ENCODE results near the gene MACROD2.

Gene MACROD2

DNA sequence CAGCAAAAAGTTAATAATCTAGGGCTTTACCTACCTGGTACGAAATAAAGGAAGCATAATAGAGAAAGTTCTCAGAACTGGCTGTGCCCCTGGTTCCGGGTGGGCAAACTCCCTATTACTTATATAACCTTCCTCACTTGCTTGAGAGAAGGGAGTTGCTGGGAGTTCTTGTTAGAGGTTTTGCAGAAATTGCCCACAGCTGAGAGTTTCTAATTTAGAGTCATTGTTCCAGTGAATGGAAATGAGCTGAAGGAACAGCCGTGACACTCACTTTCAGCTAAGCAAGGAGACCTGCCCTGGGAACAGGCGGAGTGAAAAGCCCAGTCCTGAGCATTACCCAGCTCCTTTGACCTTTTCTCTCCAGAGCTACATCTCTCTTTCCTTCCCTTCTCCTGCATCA lies 936.7 kb downstream of the MACROD2 start:
- DNase-seq, result no peak

DNA sequence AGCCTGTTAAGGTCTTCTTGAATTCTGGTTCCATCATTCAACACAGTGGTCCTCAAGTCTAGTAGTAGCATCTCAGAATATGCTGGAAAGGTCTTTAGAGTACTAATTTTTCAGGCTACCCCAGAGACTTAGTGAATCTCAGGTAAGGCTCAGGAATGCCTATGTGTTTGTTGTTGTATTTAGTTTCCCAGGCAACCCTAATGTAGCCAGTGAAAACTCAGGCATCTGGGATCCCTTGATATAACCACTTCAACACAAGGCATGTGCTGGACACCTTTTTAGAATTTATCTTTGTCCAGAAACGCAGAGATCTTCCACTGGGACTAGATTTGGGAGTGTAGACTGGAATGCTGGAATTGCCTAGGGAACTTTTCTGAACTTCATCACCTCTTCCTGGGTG lies 940.0 kb downstream of the MACROD2 start:
- no peak for DNase-seq

DNA sequence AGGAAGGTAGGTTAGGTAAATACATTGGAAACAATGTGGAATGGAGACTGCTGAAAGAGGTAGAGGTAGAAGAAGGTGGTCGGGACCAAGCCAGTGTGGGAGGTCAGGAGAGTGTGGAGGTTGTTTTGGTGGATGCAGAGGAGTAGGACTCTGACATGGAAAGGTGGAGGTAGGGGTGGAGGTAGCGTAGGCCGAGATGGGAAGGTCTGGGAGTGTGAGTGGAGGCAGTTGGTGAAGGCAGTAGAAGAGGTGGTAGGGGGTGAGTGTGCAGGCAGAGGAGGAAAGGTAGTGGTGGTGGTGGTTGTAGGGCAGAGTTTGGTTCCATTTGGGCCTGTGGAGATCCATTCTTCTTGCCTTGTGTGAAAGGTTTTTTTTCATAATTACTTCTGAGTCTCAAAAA lies 941.7 kb downstream of the MACROD2 start:
- no peak for DNase-seq

DNA sequence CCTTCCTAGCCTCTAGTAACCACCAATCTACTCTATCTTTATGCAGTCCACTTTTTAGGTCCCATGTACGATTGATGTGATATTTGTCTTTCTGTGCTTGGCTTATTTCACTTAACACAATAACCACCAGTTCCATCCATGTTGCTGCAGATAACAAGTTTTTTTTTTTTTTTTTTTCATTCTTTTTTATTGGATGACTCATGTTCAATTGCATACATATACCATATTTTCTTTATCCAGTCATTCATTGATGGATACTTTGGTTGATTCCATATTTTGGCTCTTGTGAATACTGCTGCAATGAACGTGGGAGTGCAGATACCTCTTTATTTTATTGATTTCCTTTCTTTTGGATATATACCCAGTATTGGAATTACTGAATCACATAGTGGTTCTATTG lies 942.5 kb downstream of the MACROD2 start:
- DNase-seq, result no peak

DNA sequence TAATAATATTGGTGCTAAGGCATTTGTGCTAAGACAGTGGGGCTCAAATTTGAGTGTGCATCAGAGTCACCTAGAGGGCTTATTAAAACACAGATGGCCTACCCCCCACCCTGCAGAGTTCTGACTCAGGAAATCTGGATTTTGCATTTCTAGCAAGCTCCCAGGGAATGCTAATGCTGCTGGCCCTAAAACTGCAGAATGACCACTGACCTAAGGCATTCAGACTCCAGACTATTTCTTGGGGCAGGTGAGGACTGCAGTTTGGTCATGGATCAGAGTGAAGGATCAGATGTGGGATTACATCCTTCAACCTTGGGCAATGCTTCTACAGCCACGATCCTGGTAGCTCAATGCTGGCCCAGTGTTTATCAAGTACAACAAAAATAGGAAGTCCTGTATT lies 952.2 kb downstream of the MACROD2 start:
- no peak for DNase-seq

DNA sequence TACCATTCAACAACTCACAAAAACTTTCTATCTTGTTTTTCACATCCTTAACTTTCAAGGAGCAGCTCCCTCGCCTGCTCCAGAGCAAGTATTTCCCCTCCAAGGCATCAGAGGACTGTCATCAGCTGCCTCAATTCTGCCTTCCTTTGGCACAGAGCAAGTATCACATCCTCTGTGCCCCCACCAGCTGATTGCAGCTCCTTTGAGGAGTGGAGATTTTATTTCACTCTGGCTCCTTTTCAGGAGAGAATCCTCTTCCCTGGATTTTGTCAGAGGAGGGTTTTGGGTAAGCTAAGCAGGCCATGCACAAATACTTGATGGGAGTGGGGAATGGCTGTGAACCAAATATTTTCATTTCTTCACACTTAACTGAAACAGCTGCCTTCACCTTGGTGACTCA lies 952.6 kb downstream of the MACROD2 start:
- no peak for DNase-seq

DNA sequence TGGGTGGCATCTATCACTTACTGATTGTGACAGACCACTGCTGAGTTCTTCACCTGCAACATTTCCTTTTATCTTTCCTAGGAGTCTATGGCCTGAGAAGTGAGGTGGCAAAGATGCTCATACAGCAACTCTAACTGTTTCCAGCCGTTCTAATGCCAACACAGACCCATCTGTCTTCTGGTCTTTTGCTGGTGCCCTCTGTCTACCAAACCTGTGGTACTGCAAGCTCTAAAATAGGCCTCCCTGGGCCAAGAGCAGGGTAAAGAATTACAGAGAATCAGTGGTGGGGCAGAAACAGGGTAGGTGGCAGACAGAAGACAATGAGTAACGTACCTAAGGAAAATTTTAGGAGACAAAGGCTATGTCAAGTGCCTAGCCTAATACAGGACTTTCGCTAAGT lies 953.1 kb downstream of the MACROD2 start:
- DNase-seq, result no peak

DNA sequence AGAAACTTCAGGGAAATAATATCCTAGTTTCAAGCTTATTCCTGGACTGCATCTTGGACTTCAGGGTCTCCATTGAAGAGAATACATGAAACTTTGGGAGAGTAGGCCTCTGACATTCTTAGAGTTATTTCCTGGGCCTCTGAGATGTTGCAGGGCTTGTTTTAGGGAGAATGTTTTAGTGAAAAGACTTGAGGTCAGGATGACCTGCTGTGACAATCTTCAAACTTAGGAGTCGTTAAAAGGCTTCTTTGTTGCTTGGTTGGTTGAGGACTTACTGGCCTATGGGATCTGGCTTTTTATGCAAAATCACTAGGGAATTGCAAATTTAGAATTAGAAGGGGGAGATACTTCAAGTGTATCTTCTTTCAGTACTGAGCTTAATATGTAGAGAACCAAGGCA lies 955.3 kb downstream of the MACROD2 start:
- DNase-seq, result no peak

DNA sequence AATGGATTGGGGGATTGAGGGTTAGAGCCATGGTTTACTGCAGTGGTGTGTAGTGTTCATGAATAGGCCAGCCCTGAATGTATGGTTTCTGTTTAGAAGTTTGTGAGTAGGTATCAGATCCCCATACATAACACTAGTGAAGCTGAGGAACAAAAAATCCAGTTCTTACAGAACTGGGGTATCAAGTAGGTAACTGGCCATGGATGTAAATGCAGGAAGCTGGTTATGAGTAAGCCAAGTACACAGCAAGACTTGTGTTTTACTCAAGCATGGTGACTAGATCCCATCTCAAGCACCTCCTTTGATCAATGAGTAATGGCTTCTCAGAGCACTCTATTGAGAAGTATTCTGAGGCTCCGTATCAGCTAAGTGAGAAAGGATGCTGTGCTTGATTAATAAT lies 955.8 kb downstream of the MACROD2 start:
- no peak for DNase-seq

DNA sequence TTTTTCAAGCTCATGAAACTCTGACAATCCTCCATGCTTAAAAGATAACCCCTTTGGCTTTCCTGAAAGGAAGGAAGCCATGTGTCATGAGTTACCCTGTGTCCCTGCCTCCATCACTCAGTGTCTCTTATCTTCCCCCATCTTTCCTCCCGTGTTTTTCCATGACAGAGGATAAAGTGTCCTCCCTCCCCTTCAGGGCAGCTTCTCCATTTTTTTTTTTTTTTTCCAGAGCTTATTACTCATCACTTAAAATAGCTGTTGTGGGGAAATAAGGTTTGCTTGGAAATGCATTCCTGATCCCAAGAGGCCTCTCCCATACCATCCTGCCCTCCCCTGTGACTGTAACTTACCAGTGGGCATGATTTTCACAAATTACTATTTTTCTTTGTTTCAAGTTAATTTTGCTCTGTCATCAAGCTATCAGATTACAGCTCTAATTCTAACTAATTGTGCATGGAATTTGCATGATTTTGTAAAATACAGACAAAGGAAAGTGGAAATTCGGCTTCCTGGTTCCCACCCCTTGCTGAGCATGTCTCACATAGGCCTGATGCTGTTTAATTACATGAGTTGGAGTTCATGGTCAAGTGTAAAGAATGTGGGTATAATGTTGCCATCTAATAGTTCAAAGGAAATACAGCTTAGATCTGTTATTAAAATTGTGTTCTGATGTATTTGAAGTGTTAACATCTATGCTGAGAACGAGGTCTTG lies 956.5 kb downstream of the MACROD2 start:
- DNase-seq, result no peak

DNA sequence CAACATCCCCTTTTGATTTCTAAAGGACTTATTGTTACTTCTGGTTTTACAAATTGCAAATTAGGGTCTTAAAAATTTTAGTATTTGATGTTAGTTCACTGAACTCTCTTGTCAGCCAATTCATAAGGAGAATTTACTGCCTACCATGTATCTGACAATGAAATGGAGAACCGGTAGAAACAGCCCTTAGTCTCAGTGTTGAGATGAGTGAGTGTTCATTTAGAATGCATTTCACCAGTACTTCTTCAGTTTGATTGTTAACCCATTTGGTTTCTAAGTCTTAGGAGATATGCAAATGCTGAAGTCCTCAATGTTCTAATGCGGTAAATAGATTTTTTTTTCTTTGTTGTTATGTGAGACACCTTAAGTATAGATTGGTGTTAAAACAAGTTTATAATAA lies 958.4 kb downstream of the MACROD2 start:
- DNase-seq, result no peak

DNA sequence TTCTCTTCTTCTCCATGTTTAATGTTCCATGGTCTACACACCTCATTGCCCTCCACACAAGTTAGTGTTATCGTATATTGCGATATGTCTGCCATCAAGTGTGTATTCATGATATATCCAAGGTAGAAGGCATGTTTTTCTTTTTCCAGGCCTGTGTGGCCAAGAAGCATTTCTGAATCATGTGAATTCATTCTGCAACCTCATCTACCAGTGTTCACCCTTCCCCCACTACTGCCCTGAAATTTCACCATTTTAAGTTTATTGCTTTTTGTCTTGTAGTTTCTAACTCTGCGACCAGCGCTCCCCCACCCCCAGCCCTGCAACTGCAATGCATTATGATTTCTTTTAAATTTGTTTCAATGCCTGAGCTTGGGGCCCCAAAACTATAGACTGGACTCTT lies 960.1 kb downstream of the MACROD2 start:
- no peak for DNase-seq

DNA sequence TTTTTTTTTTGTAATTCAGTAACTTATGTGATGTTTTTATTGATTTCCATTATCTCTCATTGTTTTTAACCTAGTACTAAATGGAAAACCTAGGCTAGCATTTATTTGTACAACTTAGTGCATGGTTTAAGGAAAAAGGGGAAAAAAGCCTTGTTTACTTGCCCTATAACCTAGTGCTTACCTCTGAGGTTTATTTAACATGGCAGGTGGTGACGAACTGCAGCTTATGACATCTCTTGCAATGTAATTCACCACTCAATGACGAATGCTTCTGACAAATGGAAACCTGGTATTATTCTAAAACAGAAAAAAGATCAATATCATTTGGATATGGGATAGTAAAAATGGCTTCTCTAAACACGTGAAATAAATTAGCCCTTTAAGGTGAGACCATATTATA lies 960.7 kb downstream of the MACROD2 start:
- no peak for DNase-seq

DNA sequence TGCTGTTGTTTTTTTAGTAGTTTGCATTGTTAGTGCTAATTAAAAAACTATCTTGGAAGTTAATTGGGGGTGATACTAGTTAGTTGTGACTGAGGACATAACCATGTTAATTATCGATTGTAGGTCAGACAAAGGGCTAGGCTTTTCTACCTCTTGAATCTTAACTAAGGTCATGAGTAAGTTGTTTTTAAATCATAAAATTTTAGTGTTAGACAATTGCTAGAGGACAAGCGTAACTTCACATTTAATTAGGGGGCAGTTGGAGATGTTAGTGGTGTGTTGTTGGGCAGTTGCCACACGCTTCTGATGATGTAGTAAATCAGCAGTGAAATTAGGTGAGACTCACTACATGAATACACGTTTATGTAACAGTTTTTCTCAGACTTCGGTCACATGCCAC lies 961.2 kb downstream of the MACROD2 start:
- no peak for DNase-seq

DNA sequence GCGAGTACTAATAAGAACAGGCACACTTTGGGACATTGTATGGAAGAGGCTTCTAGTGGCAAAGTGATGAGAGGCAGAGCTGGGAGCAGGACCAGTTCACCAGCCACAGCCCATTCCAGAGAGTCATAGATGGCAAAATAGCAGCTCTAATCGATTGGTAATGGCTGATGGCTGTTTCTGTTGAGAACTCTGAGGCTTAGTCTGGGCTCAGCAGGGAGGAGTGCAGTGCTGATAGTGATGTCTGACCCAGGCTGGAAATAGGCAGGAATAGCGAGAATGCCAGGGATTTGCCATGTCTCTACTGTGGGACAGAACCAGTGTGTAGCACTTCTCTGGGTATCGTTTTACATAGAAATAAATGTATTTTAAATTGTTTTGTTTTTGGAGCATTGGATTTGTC lies 962.1 kb downstream of the MACROD2 start:
- DNase-seq, result no peak

DNA sequence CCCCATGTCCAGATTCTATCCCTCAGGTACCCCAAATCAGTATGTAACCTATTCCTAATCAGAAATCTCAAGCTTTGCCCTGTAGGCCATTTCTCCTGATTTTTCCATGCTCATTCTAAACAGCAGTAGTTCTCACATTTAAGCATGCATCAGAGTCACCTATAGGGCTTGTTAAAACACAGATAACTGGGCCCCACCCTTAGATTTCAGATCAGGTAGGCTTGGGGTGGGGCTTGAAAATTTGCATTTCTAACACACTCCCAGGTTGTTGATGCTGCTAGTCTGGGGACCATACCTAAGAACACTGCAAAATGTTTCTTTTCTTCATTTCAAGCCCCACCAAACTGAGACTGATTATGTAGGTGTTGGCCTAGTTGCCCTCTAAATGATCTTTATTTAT lies 963.3 kb downstream of the MACROD2 start:
- no peak for DNase-seq

DNA sequence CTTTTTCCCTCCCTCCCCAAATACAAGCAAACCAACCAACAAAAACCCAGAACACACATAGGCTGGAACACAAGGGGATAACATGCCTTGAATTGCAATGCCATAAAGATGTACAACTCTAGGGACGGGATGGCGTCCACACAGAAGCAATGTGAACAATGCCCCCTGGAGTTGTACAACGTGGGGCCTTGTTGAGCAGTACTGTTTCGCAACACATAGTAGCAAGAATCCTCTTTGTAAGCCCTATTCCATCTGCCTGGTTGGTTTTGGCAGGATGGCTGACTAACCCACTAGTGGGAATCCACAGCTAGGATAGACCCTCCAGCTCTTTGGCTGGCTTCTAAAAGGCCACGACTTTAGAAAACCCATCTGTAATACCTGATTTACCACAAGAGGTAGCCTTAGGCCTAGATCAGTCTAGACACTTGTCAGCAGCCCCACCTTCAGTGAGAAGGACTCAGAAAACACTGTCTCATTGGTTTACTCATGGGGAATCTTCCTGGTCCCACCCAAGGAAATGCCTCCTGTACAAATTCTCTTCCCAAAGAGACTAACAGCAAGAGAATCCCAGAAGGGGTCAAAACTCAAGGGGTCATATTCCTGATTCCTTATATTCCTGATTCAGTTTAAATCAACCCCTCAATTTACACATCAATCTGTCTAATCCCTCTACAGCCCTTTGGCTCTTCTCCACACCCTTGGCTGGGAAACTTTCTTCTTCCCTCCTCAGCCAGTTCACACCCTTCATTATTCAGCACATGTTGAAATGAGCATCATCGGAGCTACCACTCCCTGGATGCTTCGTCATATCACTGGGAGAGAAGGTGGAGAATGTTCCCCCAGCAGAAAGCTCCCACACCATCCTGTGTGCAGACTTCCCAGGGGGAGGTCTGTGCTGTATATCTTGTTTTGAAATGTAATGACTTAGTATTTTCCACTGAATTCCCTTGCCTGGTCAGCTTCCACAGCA lies 964.5 kb downstream of the MACROD2 start:
- no peak for DNase-seq

DNA sequence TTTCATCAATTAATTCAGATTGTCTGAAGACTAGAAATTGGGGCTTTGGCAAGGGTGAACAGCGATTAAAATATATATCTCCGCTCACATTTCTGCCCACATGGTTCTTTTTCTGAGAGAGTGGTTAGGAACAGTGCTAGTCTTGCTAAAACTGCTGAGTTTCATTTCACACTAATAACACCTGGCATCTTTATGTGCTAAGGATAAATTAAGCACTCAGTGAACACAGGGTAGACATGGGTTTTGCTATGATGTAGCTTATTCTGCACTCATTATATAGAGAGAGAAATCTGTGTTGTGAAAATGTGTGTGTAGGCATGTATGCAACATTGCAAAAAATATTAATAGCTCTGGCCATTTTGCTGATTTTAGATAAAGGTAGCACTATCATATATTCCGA lies 965.5 kb downstream of the MACROD2 start:
- DNase-seq, result no peak

DNA sequence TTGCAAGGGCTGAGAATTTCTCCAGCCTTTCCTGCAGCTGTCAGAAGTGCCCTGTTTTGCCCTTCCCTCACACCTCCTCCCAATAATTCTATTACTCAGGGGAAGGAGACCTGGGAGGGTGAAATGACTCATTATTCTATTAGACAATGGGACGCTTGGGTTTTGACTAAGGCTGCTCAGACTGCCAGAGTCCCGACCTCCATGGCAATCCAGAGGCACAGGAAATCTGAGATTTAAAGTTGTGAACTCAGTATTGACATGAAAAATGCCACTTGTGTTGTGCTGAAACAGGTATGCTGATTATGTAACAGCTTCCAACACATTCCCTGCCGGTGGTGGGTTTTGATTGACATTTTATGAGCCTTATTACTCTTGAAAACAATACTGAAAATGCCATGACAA lies 967.9 kb downstream of the MACROD2 start:
- no peak for DNase-seq

DNA sequence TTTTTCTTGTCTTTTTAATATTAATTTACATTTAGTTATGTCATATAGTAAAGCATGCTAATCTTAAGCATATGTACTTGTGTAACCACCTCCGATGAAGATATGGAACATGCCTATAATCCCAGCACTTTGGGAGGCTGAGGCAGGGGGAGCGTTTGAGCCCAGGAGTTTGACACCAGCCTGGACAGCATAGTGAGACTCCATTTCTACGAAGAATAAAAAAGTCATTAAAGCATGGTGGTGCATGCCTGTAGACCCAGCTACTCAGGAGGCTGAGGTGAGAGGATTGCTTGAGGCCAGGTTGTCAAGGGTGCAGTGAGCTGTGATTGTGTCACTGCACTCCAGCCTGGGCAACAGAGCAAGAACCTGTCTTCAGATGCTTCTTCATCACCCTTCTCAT lies 970.9 kb downstream of the MACROD2 start:
- DNase-seq, result no peak

DNA sequence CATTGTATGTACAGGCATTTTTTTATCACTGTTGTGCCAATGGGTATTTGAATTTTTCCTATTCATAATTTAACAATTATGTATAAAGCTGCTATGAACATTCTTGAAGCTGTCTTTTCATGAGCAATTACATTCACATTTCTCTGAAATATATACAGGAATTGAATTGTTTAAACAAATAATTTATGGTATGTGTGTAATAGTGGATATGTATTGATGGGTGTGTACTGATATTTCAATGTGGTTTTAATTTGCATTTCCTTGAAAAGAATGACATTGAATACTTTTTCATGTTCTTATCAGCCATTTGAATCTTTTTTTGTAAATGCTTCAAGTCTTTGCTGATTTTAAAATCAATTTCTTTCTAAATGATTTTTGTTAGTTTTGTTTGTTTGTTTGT lies 971.5 kb downstream of the MACROD2 start:
- no peak for DNase-seq

DNA sequence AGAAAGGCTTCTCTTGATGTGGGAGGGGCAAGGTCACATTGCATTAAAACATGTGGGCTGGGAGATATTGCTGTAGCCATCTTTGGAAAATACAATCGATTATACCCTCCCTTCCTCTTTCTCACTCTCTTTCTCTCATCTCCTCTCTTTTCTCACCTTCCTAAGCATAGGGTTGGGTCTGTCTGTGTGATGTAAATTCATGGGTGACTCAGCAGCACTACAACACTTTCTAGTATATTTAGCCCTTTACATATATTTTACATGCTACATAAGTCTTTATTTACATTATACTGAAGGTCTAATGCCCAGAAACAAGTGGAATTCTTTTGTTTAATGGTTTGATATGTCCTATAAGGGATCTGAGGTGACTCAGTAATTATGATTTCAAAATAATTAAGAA lies 976.9 kb downstream of the MACROD2 start:
- DNase-seq, result no peak

DNA sequence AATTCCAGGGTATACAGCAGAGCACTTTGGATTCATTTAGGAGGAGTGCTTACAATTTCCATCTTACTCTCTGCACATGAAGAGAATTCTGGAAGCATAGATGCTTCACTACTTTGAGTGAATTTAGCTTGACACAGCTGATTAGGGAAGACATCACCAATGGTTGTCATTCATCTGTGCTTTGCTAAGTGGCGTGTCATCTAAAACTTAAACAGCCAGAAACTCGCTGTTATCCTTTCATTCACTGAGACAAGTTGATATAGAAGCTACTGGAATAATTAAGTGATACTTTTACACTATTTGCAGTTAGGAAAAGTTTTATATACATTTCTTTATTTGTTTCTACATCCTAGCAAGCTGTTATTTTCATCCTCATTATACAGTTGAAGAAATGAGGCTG lies 977.4 kb downstream of the MACROD2 start:
- no peak for DNase-seq

DNA sequence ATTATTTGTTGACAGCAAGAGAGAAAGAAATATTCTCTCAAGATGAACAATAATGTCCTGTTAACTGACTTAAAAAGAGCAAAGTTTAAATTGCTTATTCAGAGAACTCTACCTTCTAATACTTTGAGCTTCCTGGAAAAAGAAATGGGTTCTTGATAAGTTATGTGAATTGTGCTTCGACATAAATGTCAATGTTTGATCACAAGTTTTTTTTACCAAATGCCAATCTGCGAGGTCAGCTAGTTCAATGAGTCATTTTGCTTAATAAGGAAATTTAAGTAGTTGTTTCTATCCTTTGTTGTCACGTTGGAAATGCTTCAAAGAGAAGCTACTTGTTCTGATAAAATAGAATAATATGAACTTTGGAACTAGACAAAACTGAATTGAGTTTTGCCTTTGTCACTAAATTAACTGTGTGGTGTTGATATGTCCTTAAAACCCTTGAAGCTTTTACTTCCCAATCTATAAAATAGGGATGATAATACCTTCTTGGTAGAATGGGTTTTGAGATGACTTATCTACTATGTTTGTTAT lies 984.2 kb downstream of the MACROD2 start:
- DNase-seq, result no peak

Measured in activated effector memory CD4-positive, alpha-beta T cell treated with anti-CD3 and anti-CD28 coated beads, Interleukin-2, amount 50 U/mL, for 16 hours (primary cell).